Stimulated activated CD8-positive, alpha-beta memory T cell treated with anti-CD3 and anti-CD28 coated beads, Interleukin-12 subunit alpha, Interleukin-12 subunit beta, amount 100 ng/mL, for 4 hours (primary cell): ENCODE measurements around the gene FGF4.

Source experiments
- DNase-seq: peaks from one replicate; pipeline ENCODE4 v3.0.0-alpha.2; 2020; ENCODE audit warnings: low read depth

FGF4 gene

GRCh38 chr11:69807106-69807815 is 32.1 kb upstream of the FGF4 start:
- no peak for DNase-seq

- no peak for DNase-seq
Observed at GRCh38 chr11:69804769-69805508, 29.8 kb upstream of the FGF4 start.

- DNase-seq: no peak
Observed at GRCh38 chr11:69803604-69804218, 28.6 kb upstream of the FGF4 start.

- no peak for DNase-seq
Observed at GRCh38 chr11:69803022-69803421, 27.9 kb upstream of the FGF4 start.

GRCh38 chr11:69802590-69802989 is 27.4 kb upstream of the FGF4 start:
- DNase-seq: no peak

- DNase-seq: no peak
Observed at GRCh38 chr11:69801513-69802335, 26.6 kb upstream of the FGF4 start.

- no peak for DNase-seq
Observed at GRCh38 chr11:69800278-69800677, 25.1 kb upstream of the FGF4 start.

GRCh38 chr11:69799582-69799981 is 24.4 kb upstream of the FGF4 start:
- no peak for DNase-seq

- DNase-seq: no peak
Observed at GRCh38 chr11:69799097-69799496, 24.0 kb upstream of the FGF4 start.

- no peak for DNase-seq
Observed at GRCh38 chr11:69797737-69798528, 22.8 kb upstream of the FGF4 start.

GRCh38 chr11:69797156-69797555 is 22.0 kb upstream of the FGF4 start:
- DNase-seq: no peak

- no peak for DNase-seq
Observed at GRCh38 chr11:69796063-69796462, 20.9 kb upstream of the FGF4 start.

- no peak for DNase-seq
Observed at GRCh38 chr11:69791276-69792180, 16.4 kb upstream of the FGF4 start.

- DNase-seq: no peak
Observed at GRCh38 chr11:69788956-69789355, 13.8 kb upstream of the FGF4 start.

- DNase-seq: no peak
Observed at GRCh38 chr11:69787906-69788305, 12.8 kb upstream of the FGF4 start.

GRCh38 chr11:69787457-69787856 is 12.3 kb upstream of the FGF4 start:
- no peak for DNase-seq

- no peak for DNase-seq
Observed at GRCh38 chr11:69781241-69781640, 6.1 kb upstream of the FGF4 start.

GRCh38 chr11:69778373-69778772 is 3.2 kb upstream of the FGF4 start:
- DNase-seq: no peak

- DNase-seq: no peak
Observed at GRCh38 chr11:69774354-69775162, 583 bp downstream of the FGF4 start.
